DMS153 treated with DMSO at 0.1 percent for 48 hours (cell line): ENCODE data around the gene KCNJ2.
A peak's percentile ranks its signal among the peaks of the same experiment; 100 is the strongest.

Source experiments
- DNase-seq: peaks from one replicate; lab custom pipeline; 2025; ENCODE audit not compliant: unreplicated experiment; lab: John Stamatoyannopoulos, UW

KCNJ2 gene

GRCh38 chr17:70158591-70158990 lies 10.7 kb upstream of the KCNJ2 start:
- no peak for DNase-seq

- no peak for DNase-seq
Measured at GRCh38 chr17:70159980-70160379, 9.4 kb upstream of the KCNJ2 start.

GRCh38 chr17:70161519-70161918 lies 7.8 kb upstream of the KCNJ2 start:
- DNase-seq = no peak

GRCh38 chr17:70165383-70165782 lies 3.9 kb upstream of the KCNJ2 start:
- DNase-seq = no peak

GRCh38 chr17:70166615-70167014 lies 2.7 kb upstream of the KCNJ2 start:
- DNase-seq = no peak

- DNase-seq = peak; percentile 73
Measured at GRCh38 chr17:70168044-70168976, 1.0 kb upstream of the KCNJ2 start.

GRCh38 chr17:70169709-70170597 lies 621 bp downstream of the KCNJ2 start:
- no peak for DNase-seq

- DNase-seq = peak; percentile 6
Measured at GRCh38 chr17:70171159-70171558, 1.8 kb downstream of the KCNJ2 start.

GRCh38 chr17:70172449-70172848 lies 3.1 kb downstream of the KCNJ2 start:
- DNase-seq = no peak

- no peak for DNase-seq
Measured at GRCh38 chr17:70172923-70173322, 3.6 kb downstream of the KCNJ2 start.

GRCh38 chr17:70173681-70174080 lies 4.3 kb downstream of the KCNJ2 start:
- DNase-seq = no peak

- DNase-seq = no peak
Measured at GRCh38 chr17:70181376-70181775, 12.0 kb downstream of the KCNJ2 start.

- DNase-seq = no peak
Measured at GRCh38 chr17:70181866-70182265, 12.5 kb downstream of the KCNJ2 start.

GRCh38 chr17:70183508-70183907 lies 14.2 kb downstream of the KCNJ2 start:
- no peak for DNase-seq

- DNase-seq = no peak
Measured at GRCh38 chr17:70184207-70184606, 14.9 kb downstream of the KCNJ2 start.

- no peak for DNase-seq
Measured at GRCh38 chr17:70184770-70185169, 15.4 kb downstream of the KCNJ2 start.

GRCh38 chr17:70185285-70185684 lies 16.0 kb downstream of the KCNJ2 start:
- DNase-seq = no peak

GRCh38 chr17:70187383-70187782 lies 18.1 kb downstream of the KCNJ2 start:
- no peak for DNase-seq

GRCh38 chr17:70190959-70191805 lies 21.9 kb downstream of the KCNJ2 start:
- peak; percentile 22 for DNase-seq

GRCh38 chr17:70195091-70195490 lies 25.8 kb downstream of the KCNJ2 start:
- DNase-seq = no peak

GRCh38 chr17:70201872-70202419 lies 32.6 kb downstream of the KCNJ2 start:
- DNase-seq = no peak
